GM10266 (cell line): ENCODE measurements around the gene AP1B1.

Experiments
- DNase-seq: peaks from one replicate; pipeline ENCODE4 v3.0.0; 2012; ENCODE audit errors: extremely low spot score
- TF ChIP-seq, protein P1 (sequence below): IDR thresholded peaks from 2 replicates; pipeline ENCODE4 v1.5.1; 2012; ENCODE audit warnings: mild to moderate bottlenecking, low read depth; ENCODE audit not compliant: control insufficient read depth, insufficient read depth; ENCODE audit errors: missing control alignments

The AP1B1 gene

DNA sequence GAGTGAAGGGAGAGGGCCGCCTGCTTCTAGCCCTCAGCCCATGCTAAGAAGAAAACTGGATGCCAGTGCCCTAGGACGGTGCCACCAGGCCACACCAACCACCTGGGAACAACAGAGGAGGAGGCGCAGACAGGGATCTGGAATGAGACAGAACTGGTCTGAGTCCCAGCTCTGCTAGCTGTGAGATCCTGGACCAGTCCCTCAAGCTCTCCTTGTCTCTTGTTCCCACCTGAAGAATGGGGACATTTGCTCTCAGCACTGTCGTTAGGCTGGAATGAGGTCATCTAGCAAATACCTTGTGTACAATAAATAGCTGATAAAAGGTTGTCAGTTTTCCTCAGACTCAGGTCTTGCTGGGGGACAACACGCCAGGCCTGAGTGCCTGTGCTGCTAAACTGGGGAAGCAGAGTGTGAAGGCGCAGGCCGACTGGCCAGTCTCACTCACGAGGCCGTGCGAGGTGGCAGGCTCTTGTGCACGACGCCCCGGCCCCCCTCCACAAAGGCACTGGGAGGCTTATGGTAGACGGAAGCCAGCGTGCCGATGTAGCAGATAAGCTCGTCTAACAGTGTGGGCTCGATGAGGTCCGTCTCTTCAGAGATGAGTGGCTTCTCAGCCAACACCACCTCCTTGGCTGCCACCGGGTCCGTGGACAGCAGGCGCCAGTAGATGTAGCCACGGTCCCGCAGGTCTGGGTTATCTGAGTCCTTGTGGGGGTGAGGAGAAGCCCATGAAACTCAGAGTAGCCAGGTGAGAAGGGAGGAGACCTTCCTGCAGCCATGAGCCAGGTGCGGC lies 47.1 kb downstream of the AP1B1 start:
- no peak for DNase-seq
- TF ChIP-seq, protein P1, sequence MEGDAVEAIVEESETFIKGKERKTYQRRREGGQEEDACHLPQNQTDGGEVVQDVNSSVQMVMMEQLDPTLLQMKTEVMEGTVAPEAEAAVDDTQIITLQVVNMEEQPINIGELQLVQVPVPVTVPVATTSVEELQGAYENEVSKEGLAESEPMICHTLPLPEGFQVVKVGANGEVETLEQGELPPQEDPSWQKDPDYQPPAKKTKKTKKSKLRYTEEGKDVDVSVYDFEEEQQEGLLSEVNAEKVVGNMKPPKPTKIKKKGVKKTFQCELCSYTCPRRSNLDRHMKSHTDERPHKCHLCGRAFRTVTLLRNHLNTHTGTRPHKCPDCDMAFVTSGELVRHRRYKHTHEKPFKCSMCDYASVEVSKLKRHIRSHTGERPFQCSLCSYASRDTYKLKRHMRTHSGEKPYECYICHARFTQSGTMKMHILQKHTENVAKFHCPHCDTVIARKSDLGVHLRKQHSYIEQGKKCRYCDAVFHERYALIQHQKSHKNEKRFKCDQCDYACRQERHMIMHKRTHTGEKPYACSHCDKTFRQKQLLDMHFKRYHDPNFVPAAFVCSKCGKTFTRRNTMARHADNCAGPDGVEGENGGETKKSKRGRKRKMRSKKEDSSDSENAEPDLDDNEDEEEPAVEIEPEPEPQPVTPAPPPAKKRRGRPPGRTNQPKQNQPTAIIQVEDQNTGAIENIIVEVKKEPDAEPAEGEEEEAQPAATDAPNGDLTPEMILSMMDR: no peak

DNA sequence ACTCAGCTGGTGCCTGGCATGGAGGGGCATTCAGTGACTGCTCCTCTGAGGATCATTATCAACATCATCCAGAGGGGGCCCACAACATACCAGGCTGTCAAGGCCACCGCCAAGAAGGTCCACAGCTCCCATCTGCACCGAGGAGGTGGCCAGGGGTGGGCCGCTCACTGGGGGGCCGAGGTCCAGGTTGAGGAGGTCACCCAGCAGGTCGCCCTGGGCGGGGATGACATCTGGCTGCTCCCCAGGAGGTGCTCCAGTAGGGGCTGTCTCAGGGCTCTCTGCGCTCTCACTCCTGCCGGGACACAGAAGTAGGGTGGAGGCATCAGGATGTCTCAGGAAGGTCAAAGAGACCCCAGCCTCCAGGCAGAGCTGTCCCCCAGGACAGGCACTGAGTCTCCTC lies 47.8 kb downstream of the AP1B1 start:
- DNase-seq: no peak
- TF ChIP-seq, protein P1: no peak

DNA sequence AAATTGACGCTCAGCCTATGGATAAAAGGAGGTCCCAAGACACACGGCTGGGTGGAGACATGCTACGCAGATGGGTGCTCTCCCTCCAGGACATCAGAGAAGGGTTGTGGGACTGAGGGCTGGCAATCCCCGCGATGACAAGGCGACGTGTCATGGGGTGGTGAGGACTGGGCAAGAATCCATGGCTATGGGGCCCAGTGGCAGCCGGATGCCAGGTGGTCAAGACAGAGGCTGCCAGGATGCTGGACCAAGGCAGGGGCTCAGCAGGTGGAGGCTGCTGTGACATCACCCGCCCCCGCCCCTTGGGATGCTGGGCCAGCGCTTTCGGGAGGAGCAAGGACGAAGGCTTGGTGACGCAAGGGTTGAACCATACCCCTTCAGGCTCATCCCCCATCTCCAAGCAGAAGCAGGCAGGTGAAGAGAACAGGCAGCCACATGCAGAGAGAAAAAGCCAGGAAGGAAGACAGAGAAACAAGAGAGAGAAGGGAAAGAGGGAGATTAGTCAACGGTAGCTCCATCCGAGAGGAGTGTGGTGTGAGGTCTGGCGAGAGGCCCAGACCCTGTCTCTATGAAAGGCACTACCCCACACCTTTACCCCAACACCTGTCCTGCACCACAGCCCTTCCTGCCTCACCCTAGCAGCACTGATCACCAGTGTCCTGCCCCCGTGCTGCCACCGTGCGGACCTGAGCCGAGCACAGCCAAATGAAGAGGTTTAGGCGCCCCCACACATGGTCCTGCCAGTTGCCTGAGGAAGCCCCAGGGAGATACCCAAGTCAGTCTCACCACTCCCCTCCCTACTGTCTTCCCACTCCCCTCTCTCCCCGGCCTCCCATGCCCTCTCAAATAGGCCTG lies 48.8 kb downstream of the AP1B1 start:
- TF ChIP-seq, protein P1: no peak
- no peak for DNase-seq

DNA sequence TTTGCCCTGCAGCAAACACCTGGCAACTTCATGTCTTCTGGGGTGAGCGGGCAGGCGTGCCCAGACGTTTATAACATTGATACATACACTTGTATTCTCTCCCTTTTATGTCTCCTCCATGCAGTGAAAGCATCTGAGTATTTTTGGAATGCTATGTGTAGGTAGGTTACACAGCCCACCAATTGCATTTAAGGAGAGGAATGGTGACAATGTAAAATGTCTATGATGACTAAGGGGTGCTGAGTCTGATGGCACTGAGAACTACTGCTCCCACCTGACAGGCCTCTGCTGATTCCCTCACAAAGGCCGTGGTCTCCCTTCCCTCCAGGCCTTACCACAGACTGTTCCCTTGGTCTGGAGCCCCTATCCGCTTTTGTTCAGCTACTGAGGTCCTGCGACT lies 50.0 kb downstream of the AP1B1 start:
- no peak for DNase-seq
- TF ChIP-seq, protein P1: no peak

DNA sequence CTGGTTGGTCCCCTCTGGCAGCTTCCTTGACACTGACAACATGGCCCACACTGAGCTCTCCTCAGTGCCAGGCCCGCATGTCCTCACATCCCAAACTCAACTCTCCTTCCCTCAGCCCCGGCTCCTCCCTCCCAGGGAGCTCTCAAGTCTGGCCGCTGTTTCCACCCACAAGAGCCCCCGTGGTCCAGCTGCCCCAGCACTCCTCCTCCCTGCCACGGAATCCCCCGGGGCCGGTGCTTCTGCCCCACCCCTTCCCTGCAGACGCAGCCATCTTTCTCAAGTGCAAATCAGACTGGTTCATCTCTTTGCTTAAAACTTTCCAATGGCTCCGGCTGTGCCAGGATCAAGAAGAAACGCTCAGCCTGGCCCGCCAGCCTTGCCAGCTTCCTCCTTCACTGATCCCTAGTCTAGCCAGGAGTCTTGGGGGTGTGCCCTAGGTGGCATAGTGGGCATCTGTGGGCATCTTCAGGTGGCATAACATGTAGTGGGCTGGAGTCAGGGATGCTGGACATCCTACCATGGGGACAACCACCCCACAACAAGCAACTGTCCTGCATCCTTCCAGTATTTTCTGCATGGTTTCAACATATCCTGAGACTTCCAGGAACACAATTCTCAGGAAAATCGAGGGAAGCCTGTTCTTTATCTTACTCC lies 50.6 kb downstream of the AP1B1 start:
- TF ChIP-seq, protein P1: no peak
- no peak for DNase-seq

DNA sequence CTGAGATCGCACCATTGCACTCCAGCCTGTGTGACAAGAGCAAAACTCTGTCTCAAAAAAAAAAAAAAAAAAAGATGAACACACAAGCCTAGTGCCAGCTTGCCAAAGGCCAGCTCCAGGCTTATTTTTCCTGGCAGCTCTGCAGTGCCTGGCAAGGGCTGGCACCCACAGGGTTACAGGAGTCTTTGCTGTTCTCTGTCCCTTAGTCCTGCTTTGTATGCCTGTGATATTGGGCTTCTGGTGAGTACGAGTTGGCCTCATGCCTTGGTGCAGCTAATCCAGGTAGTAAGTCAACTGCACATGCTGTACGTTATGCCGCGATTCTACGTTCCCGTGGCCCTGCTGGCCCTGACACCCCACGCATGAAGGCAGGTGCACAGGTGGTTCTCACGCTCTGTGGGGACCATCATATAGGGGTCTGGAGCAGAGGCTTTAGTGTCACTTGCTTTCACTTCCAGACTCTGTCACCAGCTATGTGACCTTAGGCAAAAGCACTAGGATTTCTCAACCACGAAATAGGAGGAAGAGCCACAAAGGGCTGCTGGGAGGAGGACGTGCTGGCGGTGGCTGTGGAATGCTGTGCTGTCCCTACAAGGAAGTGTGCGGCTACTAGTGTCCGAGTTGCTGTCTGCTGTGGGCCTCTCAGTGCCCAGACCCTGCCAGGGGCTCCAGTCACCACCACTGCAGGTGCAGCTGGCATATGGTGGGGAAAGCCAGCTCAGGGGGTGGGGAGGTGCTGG lies 51.4 kb downstream of the AP1B1 start:
- TF ChIP-seq, protein P1: no peak
- no peak for DNase-seq
